GM18907 (cell line): ENCODE data around the gene ZFAND3.
A peak's percentile ranks its signal among the peaks of the same experiment; 100 is the strongest.
"Not testable (repeated sequence)": the region's sequence is repeated elsewhere in the genome, so short reads cannot be mapped to it uniquely, and the experiment has no call there.

Experiments used
- ATAC-seq: cut with Tn5 transposase; IDR thresholded peaks from one replicate; pipeline ENCODE4 v1.9.1; 2021; ENCODE audit warnings: mild to moderate bottlenecking, moderate library complexity; ENCODE audit not compliant: unreplicated experiment

The ZFAND3 gene

DNA sequence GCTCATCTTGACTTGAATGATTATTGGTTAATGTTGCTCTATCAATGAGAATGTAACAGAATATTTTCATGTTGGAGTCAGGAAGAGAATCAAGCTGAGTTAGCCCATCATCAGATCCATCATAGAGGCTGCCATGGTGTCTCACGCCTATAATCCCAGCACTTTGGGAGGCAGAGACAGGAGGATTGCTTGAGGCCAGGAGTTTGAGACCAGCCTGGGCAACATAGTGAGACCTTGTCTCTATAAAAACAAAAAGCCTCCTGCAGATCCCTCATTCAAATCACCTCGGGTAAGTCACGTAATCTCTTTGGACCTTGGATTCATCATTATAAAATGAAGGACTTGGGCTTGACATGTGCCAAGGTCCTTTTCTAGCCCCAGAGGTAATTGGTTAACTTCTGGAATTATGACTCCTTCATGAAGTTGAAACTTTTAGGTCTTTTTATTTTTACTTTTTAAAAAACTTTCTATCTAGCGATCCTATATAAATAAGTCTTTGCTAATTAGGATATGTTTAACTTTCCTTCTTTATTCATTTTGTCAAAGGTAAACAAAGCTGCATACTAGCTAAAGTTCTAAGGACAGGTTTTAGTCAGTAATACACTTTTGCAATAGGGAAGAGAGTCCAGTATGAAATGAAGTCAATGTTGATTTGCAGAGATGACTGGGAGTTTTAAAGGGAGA lies 110.9 kb downstream of the ZFAND3 start:
- no peak for ATAC-seq

DNA sequence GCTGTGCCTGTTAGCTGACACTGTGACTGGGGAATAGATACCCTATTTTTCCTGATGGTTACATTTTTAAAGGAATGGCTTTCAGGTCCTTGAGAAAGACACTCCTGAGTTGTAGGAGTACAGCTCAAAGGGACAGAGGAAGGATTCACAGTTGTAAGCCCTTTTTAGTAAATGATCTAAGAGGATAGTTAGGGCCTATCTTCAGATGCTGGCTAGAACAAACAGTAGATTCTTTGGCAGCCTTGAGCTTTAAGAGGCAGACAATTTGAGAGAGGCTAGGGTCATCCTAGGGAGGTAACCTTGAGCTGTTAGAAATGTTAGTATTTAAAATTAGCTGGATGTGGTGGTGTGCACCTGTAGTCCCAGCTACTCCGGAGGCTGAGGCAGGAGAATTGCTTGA lies 111.5 kb downstream of the ZFAND3 start:
- no peak for ATAC-seq

DNA sequence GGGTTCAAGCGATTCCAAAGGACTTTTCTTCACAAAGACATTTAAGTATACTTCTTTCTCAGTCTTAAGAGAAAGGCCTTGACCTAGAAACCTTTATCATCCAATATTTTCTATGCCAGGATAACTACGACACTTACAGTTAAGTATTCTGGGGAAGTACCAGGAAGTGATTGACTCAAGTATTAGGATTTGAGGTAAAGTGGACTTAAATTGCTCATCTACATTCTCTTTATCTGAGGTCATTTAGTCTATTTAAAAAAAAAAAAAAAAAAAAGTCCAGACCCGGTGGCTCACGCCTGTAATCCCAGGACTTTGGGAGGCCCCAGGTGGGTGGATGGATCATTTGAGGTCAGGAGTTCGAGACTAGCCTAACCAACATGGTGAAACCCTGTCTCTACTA lies 114.7 kb downstream of the ZFAND3 start:
- no peak for ATAC-seq

DNA sequence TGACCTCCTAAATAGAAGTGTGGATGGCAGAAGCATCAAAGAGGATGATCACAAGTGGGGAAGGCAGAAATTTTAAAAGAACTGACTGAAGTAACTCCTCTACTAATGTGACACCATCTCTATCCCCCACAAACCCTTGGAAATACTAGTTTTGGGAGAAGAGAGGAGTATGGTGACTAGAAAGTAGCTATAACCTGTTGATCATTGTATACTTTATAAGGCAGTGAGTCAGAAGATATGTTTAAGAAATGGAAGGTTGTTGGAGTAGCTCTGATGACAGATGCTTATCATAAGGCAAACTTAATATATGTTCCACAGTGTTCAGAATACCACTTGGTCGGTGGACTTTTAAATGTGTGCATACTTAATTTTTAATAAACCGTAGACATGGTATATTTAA lies 116.6 kb downstream of the ZFAND3 start:
- ATAC-seq, result no peak

DNA sequence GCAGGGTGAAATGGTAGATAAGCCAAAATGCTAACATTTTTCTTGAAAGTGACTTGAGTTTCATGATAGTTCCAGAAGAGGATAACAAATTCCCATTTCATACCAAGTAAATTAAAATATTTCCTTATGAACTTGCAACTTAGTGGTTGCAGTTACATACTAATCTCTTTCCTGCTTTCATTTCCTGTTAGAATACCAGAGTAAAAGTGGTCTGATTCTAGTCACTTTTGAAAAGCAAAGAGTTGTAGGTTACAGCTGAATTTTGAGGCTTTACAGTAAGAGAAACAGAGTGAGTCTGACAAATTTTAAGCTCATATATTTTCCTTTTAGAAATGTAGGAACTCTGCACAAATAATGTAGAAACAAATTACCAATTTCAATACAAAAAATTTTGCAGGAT lies 117.4 kb downstream of the ZFAND3 start:
- no peak for ATAC-seq

DNA sequence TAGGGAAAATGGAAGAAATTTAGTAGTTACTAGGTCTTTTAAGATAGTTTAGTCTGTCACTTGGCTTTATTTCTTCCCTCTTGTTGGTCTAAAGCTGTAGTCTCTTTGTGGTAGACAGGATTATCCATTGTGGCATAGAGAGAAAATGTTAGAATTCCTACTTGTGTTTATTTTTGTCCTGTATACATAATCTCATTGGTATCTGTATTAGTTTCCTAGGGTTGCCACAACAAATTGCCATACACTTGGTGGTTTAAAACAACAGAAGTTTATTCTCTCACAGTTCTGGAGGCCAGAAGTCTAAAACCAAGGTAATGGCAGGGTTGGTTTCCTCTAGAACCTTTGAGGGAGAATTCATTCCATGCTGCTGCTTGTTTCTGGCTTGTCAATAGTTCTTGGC lies 119.4 kb downstream of the ZFAND3 start:
- ATAC-seq, result no peak

DNA sequence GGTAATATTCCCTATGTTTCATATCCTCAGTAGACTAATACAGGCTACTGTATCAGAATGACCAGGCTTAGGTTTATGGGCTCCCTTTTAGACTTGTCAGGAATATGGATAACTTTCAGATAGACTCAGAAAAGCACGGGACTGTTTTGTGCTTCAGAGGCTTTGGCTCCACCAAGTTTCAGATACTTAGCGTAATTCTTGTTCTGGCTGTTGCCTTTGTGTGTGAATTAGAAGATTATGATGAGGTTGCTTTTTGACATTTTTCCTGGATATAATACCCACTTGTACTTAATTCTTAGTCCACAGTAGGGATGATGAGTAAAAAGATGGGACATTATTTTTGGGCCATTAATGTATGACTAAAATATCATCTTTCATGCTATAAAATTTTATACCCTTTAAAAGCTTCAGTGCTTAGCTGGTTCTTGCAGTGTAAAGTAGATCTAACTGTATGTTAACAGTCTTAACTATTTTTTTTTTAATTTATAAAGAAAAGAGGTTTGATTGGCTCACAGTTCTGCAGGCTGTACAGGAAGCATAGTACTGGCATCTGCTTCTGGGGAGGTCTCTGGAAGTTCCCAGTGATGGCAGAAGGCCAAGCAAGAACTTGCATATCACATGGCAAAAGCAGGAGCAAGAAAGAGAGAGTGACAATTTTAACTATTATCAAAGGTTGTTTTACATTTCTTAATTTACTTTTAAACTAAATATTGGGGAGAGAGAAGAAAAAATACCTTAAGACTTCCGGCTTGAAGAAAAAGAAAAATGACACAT lies 120.7 kb downstream of the ZFAND3 start:
- ATAC-seq, result no peak

DNA sequence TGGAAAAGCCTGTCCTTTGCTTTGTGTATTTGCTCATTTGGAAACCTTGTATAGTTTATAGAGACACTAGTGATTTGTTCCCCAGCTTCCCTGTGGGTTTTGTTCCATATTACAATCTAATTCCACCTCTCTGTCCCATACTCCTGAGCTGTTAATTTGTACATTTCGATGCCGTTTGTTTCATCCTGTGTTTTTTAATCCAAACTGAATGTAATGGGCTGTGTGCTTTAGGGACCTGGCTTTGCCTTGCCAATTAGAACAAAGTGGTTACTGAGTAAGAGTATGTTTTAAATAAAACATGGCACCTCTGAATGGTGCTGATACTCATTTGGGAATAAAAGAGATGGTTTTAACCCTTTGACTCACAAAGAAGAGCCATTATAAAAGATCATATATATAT lies 122.3 kb downstream of the ZFAND3 start:
- ATAC-seq, result no peak

DNA sequence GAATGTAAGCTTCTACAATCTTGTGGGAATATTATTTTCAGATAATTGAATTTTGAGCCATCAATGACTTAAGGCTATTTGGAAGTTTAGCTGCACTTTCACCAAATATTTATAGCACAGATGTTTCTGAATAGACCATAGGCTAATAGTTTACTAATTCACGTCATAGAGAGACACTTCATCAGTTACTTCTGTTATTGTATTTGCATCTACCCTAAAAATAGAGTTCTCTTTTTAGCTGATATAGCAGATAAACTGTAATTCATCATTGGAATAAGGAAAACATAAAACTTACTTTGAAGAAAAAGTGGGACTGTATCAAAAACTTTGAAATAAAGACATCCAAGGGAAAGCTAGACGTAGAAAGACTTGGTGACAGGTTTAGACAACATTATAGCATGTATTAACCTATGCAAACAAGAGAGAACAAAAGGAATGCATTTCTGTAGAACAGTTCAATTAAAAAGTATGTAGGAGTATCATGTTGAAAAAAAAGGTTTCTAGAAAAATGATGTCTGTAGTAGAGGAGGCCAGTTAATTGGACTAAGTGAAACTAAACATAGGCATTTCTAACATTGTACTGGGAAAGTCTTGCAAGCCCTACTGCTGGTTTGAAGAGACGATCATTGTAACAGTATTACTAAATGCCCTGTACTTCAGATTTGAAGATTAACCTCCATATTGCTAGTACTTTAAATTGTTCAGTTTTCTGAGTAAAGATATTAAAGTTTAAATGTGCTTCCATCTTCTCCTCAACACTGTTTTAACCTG lies 123.3 kb downstream of the ZFAND3 start:
- ATAC-seq, result no peak

DNA sequence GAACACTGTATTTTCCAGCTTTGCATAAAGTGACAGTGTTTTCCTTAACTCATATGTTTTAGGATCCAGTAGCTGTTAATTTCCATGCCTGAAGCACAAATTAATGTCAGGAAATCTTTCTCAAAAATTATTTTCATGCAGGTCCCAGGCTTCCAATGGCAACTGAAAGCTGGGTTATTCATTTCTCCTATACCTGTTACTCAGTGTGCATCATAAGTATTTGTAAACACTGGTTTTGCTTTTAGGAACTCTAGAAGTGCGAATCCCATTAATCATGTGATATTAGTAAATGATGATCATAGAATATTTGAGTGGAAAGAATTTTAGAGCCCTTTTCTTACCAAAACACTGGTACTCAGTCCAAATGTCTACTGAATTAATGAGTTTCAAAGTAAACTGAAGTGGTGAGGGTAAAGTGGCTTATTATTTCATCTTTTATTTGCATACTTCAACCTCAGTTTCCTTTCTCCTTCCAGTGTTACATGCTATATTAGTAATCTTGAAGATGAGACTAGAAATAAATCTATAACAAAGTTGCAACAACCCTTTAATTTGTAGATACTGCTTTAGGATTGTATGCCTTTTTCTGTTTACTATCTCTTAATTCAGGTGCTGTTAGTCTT lies 124.0 kb downstream of the ZFAND3 start:
- peak; percentile 52 for ATAC-seq

DNA sequence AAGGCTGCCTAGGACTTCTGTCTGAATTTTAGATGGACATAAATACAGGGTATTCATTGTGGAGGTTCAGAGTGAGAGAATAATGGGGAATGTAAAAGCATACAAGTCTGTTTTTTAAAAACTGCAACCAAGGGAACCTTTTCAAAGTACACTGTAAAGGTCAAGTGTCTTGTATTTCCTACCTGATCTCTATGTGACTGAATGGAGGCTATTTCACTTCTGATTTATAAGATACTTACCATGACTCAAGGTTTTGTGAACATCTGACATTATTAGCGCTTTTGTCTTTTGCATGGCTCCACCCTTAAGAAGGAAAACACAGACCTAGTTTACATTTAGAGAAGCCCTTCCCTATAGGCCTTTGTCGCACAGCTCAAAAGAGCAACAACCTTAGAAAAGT lies 126.5 kb downstream of the ZFAND3 start:
- no peak for ATAC-seq

DNA sequence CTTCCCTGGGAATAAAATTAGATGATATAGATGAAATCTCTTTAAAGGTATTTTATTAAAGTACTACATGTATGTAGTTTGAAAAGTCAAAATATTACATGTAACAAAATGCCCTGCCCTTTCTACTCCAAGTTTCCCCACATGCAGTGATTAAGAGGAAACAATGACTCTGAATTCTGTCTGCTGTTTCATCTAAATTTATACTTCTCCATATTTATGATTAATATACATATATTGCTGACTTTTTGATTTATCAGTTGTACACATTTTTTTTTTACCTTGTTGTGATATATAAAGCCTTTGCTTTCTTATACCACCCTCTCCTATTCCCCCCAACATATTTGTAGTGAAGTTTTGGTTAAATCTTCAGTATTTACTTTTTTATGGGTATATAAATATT lies 127.9 kb downstream of the ZFAND3 start:
- no peak for ATAC-seq

DNA sequence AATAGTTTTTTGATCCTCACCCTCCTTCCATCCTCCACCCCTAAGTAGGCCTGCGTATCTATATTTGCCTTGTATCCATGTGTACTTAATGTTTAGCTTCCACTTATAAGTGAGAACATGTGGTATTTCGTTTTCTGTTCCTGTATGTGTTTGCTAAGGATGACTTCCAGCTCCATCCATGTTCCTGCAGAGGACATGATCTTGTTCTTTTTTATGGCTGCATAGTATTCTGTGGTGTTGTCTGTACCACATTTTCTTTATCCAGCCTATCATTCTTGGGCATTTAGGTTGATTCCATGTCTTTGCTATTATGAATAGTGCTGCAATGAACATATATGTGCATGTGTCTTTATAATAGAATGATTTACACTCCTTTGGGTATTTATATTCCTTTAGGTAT lies 129.1 kb downstream of the ZFAND3 start:
- not testable (repeated sequence) for ATAC-seq

DNA sequence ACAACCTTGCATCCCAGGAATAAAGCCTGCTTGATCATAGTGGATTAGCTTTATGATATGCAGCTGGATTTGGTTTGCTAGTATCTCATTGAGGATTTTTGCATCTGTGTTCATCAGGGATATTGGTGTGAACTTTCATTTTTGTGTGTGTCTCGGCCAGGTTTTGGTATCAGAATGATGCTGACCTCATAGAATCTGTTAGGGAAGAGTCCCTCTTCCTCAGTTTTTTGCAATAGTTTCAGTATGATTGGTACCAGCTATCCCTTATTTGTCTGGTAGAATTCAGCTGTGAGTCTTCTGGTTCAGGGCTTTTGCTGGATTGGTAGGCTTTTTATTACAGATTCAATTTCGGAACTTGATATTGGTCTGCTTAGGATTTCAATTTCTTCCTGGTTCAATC lies 132.5 kb downstream of the ZFAND3 start:
- ATAC-seq, result no peak

DNA sequence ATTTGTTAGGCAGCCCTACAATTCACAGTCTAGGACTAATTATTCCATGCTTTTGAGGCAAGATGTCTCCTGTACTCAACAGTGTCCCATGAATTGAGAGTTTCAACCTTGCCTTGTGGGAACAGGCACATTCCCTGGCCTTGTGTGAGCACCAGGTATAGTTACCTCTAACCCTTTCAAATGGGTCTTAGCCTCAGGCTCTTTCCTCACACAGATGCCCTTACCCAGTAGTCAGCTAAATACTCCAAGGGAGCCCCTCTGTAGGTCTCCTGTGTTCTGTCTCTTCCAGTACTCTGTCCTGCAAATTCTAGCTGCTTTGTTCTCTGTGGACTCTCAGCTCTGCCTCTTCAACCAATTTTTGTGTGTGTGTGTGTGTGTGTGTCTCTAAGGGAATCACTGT lies 135.3 kb downstream of the ZFAND3 start:
- no peak for ATAC-seq

DNA sequence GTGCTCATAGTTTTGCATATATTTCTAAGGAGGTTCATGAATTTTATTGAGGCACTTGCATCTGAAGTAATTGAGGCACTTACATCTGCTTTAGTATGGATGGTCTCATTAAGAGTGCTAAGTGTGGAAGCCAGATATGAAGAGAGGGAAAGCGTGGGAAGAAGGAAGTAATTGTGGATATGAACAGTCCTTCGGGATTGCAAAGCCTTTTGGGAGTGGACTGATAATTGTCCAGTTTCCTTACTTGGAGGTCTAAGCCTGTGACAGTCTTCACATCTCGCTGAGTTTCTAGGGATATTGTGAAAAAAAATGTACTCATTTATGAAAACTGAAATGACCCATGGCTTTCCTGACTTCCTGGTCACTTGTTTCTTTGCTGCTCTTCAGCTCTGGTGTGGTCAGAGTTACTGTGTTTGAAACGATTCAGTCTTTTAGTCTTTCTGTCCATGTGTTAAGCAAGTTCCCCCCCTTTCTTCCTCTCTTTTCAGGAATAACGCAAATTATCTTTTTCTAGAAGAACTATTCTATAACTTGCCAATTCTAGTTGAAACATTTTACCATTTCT lies 137.3 kb downstream of the ZFAND3 start:
- ATAC-seq, result no peak

DNA sequence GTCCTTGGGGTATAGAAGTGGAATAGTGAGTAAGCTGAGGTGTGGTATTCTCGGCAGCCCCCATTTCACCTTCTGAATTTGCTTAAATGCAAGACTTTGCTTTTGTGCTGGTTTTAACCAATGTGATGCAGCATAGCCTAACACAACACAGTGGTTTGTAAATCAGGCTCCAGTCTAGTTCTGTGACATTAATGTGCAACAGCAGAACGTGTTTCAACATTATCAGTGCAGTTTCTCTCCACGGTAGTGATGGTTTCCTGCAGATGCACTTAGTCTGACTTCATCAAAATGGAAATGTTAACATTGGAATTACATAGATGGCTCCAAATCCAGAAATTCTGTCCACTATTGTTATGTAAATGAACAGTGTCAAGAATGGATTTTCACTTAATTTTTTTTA lies 139.5 kb downstream of the ZFAND3 start:
- no peak for ATAC-seq

DNA sequence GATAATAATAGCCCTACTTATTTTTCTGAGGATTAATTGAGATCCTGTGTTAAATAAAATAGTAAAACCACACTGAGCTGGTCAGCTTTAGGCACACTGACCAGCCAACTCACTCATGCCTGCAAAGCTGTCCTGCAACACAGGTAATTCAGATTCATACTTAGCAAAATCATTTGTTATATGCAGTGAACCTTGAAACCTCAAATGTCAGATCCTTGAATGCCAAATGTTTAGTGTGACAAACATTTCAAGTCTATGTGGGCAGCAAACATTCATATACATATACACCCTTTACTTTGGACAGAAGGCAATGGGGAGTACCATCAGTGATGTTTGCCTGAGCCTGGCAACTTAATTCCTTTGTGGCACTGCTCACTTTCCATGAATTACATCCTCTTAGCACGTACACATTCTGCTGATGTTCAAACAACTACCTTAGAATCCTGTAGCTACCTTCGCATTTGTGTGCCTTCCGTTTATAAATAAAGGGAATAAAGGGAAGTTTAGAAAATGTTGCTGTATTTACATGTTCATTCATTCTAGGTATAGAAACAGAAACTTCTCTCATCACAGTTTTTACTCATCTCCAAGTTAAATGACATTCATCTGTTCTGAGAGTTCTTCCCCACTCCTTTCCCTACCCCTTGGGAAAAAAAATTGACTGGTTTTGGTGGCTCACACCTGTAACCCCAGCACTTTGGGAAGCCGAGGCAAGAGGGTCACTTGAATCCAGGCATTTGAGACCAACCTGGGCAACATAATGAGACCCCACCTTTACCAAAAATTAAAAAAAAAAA lies 140.8 kb downstream of the ZFAND3 start:
- no peak for ATAC-seq

DNA sequence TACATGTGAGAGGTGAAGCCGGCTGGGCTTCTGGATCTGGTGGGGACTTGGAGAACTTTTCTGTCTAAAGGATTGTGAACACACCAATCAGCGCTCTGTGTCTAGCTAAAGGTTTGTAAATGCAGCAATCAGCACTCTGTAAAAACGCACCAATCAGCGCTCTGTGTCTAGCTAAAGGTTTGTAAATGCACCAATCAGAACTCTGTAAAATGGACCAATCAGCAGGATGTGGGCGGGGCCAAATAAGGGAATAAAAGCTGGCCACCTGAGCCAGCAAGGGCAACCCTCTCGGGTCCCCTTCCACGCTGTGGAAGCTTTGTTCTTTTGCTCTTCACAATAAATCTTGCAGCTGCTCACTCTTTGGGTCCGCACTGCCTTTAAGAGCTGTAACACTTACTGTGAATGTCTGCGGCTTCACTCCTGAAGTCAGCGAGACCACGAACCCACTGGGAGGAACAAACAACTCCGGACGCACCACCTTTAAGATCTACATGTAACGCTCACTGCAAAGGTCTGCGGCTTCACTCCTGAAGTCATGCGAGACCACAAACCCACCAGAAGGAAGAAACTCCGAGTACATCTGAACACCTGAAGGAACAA lies 143.1 kb downstream of the ZFAND3 start:
- not testable (repeated sequence) for ATAC-seq
